Esophagus squamous epithelium (tissue), 4 donors: ENCODE measurements around the gene COPS4.

Experiments
- POLR2A ChIP-seq, 4 donors: fragments of 450-650 bp; IDR thresholded peaks; one replicate each; pipeline ENCODE4 v1.6.1; 2017; ENCODE audit warnings: antibody characterized with exemption in 4 of 4, mild to moderate bottlenecking in 4 of 4, moderate library complexity in 3 of 4
- TF ChIP-seq, protein P1 (sequence below), 6 experiments: fragments of 450-650 bp in 4 of 6; fragments of 200-600 bp in 2 of 6; sonication (generic) in 2 of 6; IDR thresholded peaks; one replicate each; pipeline ENCODE4 v1.5.1; 2016 to 2019; ENCODE audit warnings: antibody characterized with exemption in 6 of 6, mild to moderate bottlenecking in 4 of 6, moderate library complexity in 4 of 6

DNA sequence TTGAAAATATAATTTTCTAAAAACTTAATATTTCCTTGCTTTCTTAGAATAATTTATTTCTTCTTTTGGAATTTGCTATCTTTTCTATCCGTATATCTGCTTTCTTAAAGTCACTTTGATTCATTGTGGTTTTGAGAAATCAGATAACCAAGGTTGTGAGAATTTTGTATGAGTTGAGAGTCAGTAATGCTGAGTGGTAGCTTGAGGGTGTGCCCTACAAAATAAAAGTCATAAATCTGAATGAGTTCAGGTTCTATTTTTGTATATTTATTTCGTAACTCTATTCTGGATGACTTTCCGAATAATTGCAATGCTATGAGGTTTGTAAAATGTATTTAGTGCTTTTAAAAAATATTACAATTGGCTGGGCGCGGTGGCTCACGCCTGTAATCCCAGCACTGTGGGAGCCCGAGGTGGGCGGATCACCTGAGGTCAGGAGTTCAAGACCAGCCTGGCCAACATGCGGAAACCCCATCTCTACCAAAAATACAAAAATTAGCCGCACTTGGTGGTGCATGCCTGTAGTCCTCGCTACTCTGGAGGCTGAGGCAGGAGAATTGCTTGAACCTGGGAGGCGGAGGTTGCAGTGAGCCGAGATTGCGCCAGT lies 8.9 kb downstream of the COPS4 start:
- TF ChIP-seq, protein P1, sequence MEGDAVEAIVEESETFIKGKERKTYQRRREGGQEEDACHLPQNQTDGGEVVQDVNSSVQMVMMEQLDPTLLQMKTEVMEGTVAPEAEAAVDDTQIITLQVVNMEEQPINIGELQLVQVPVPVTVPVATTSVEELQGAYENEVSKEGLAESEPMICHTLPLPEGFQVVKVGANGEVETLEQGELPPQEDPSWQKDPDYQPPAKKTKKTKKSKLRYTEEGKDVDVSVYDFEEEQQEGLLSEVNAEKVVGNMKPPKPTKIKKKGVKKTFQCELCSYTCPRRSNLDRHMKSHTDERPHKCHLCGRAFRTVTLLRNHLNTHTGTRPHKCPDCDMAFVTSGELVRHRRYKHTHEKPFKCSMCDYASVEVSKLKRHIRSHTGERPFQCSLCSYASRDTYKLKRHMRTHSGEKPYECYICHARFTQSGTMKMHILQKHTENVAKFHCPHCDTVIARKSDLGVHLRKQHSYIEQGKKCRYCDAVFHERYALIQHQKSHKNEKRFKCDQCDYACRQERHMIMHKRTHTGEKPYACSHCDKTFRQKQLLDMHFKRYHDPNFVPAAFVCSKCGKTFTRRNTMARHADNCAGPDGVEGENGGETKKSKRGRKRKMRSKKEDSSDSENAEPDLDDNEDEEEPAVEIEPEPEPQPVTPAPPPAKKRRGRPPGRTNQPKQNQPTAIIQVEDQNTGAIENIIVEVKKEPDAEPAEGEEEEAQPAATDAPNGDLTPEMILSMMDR (IDR thresholded peaks at IDR 0.05) = no peak
- no peak for TF ChIP-seq POLR2A (IDR thresholded peaks at IDR 0.05)
